NCI-H1694 treated with DMSO at 0.1 percent for 48 hours (cell line): ENCODE results near the gene ZBTB24.
"Not testable (repeated sequence)": the region's sequence is repeated elsewhere in the genome, so short reads cannot be mapped to it uniquely, and the experiment has no call there.

Experiments used
- DNase-seq: peaks from one replicate; lab custom pipeline; 2025; lab: John Stamatoyannopoulos, UW

Gene ZBTB24

DNA sequence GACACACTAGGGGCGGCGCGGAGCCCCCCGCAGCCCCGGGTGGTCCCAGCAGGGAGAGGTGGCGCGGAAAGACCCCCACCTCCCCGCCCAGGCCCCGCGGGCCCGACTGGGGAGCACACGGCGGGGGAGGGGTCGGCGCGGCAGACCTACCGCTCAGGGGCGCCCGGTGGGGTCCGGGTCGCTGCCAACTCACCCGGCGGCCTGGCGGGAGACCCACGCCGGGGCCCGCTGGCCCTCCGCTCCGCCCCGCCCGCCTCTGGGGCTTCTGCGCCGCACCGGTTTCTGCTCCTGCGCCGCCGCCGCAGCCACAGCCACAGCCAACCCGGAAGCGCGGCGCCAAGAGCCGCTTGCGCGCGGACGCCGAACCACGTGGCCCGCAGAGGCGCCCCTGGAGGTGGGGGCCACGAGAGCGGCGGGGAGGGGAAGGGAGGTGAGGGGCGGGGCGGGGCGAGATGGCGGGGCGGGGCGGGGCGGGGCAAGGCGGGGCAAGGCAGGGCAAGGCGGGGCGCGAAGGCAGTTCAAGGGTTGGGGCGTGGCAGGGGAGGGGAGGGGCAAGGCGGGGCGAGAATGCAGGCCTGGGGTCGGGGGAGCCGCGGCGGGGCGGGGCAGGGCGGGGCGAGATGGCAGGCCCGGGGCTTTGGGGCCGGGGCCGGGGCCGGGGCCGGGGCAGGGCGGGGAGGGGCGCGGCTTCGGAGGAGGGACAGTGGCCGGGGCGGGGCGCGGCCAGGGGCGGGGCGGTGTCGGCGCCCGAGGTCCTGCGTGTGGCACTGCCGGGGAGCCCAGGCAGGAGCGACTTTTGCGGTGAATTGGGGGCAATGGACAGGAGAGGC, at the start of gene ZBTB24:
Gene ZBTB24, minus strand, starts transcription at position 315 of the 830 bp plus-strand sequence. CDS start 1,193 bp downstream, outside the sequence.
- DNase-seq, result peak; percentile 81

DNA sequence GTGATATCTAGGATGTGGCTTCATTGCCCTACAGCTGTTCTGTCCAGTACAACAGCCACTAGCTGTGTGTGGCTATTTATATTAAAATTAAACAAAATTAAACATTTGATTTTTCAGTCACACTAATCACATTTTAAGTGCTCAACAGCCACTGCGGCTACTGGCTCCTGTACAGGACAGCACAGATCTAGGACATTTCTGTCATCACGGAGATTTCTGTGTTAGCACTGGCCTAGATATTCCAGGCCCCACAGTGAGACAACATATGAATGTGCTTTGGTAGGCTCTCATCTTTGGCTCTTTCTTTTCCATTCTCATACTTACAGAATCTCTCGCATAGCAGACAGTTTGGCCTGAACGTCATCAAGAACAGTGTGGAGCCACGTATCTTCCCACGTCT, 48.4 kb upstream of the ZBTB24 start:
- no peak for DNase-seq

DNA sequence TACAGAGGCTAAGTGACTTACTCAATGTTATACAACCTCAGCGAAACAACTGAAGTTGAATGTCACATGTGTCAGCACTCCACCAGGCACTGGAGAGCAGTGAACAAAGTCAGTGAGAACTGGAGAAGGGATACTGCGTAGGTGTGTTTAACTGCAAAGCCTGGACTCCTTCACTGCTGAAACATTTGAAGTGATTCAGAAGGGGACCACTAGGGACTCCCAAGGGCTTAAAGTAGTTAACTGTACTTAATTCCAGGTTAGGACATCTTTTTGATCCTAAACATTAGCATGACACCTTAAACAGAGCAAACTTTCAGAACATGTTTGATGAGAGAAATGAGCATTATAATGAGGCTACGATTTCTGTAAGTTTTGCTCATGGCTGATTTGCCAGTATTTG, 45.0 kb upstream of the ZBTB24 start:
- no peak for DNase-seq

DNA sequence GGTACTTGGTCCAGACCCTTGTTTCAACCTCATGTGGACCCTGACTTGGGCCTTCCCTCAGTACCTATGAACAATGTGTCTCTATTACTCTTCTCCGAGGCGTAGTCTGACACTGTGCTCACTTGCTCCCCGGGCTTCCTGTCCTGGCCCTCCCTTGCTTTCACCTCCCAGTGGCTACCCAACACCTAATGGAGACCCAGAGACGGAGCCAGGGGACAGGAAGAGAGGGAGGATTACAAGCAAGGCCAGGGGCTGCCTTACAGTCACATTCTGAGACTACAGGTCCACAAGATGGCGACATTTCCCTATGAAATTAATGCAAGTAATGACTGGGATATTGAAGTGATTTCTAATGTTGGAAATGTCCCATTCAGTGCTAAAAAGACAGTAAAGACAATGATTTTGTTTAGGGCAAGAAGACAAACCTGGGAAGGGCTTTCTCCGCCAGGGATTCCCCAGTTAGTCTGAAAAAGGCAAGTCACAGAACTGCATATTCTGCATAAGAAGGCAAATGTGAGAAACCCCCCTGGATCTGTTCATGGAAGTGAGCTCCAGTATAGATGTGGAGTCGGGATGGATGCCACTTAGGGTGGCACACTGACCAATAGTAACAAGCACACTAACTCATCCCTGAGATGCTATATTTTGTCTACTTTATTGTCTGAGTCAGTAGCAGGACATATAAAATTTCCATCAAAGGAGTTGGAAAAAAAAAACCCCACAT, 44.0 kb upstream of the ZBTB24 start:
- DNase-seq, result peak; percentile 77

DNA sequence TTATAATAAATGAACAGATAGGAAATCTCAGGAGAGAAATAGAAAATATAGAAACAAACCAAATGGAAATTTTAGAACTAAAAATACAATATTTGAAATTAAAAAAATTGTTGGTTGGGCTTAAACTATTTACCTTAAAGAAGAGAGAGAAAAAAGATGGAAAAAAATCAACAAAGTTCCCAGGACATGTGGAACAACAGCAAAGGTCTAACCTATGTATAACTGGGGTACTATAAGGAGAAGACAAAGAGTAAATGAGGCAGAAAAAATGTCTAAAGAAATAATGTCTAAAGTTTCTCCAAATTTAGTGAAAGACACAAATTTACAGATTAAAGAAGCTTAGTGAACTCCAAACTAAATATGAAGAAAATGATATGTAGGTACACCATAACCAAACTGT, 41.1 kb upstream of the ZBTB24 start:
- no peak for DNase-seq

DNA sequence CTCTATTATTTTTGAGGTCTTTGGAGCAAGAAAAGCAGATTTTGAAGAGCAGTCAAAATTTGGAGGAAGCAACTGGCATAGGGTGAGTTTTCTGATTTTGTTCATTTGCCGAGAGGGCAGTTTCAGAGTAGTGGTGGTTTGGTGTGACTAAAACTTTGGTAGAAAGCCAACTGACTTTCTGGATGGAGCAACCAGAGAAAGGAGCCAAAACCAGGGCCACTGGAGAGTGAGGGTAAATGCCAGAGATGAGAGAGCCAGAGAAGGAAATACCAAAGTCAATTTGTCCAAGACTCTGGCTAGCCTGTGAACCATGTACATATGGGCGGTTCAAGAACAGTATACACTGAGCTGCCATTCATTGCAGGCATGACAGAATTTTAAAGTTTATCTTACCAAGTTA, 40.5 kb upstream of the ZBTB24 start:
- no peak for DNase-seq

DNA sequence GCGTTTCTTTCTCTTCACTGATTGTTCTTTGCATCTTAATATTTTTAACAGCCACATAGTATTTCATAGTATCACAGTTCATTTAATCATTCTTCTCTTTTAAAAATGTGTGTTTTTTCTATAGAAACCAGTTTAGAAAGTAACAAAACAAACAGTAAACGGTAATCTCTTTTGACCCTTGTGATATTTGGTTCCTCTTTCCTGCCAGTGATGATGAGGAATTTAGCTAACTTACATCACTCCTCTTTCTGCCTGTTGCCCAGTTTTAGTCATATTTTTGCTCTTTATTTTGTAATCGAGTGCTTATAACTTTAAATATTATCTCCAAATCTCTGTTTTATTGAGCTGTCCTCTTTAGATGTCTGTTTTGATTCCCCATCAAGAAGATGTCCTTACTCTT, 38.1 kb upstream of the ZBTB24 start:
- no peak for DNase-seq

DNA sequence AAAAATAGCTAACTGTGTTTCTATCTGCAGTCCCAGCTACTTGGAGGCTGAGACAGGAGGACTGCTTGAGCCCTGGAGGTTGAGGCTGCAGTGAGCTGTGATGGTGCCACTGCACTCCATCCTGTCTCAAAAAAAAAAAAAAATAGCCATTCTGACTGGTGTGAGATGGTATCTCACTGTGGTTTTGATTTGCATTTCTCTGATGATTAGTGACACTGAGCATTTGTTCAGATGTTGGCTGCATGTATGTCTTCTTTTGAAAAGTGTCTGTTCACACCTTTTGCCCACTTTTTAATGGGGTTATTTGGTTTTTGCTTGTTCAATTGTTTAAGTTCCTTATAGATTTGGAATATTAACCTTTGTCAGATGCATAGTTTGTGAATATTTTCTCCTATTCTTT, 36.6 kb upstream of the ZBTB24 start:
- not testable (repeated sequence) for DNase-seq

DNA sequence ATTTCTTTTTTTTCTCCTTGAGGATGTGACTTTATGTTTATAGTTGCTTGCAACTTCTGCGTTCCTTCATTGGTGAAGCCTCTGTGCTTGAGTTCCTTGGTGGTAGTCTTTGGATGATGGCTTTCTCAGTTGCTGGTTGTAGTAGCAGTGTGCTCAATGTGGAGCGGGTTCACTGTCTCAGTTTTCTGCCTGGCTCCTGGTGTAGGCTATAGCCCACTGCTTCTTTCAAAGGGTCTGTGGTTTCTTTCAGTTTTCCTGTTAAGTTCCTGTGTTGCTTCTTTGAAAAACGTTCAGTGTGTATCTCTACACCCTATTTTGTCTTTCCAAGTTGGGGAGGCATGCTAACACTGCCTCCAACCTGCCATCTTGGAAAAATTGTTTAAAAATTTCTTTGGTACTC, 33.9 kb upstream of the ZBTB24 start:
- no peak for DNase-seq

DNA sequence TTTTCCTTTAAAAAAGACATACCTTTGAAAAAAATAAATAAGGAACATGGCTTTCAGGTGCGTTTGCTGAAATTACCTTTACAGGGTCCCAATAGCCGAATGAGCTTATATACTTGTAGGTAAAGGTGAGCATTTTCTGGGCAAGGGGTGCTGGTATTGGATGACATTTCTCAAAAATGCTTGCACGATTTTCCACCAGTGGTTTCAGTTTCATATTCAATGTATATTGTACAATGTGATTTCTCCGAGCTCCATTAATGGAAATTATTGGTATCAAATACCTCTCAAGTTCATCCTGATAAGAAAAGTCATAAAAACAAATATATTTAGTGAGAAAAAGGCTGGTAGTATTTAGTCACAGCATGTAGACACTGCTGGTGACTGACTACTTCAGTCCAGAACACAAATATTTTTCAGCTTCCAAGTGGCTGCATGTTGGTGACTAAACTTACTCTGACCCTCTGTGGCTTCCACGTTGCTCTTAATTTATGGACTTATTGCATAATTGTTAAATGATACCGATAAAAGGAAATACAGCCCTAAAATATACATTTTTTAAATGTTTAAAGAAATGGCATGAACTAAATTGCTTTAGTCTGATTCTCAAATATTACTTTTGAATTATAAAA, 32.9 kb upstream of the ZBTB24 start:
- no peak for DNase-seq

DNA sequence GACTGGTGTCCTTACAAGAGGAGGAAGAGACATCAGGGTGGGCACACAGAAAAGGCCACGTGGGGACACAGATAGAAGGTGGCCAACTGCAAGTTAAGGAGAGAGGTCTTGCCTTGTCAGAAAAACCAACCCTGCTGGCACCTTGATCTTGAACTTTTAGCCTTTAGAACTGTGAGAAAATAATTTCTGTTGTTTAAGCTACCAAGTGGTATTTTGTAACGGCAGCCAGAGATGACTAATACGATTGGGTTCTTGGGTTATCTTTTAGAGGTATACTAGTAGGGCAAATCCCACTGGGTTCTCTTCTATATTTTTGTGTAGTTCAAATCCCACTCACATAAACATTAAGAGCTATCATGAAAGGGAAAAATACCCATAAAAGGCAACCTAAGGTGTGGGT, 31.9 kb upstream of the ZBTB24 start:
- DNase-seq, result no peak

DNA sequence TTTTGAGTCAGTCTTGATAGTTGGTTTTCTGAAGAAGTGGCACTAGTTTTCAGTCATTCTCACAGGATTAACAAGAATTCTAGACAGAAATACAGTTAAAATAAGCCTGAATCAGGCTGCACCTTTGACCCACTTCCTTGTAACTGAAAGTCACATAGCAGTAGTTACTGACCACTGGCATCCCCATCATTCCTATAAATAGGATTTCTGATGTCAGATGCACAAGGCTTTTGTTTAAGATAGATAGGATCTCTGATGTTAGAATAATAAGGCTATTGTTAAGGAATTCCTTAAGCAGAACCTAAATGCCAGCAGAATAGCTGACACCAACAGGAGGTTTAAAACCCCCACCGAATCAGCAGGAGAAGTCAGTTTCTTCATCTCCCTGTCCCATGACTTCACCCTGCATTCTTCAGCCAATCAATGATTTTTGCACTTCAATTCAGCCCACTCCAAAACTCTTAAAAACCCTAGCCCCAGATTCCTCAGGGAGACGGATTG, 30.6 kb upstream of the ZBTB24 start:
- no peak for DNase-seq

DNA sequence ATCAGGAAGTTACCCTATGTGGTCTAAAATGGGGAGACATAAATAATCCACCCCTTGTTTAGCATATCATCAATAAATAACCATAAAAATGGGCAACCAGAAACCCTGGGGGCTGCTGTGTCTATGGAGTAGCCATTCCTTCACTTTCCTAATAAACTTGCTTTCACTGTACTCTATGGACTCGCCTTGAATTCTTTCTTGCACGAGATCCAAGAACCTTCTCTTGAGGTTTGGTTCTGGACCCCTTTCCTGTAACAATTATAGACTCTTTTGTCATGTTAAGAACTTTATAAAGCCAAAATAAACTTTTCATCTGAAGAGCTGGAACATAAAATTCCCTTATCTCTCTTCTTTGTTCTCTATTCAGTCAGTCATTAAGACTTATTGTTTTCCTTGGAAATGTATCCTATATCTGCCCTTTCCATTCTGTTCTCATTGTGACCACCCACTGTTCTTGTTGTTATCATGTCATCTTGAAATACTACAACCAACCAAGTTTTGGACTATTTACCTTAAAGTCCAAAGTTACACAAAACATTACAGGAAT, 29.3 kb upstream of the ZBTB24 start:
- DNase-seq, result no peak

DNA sequence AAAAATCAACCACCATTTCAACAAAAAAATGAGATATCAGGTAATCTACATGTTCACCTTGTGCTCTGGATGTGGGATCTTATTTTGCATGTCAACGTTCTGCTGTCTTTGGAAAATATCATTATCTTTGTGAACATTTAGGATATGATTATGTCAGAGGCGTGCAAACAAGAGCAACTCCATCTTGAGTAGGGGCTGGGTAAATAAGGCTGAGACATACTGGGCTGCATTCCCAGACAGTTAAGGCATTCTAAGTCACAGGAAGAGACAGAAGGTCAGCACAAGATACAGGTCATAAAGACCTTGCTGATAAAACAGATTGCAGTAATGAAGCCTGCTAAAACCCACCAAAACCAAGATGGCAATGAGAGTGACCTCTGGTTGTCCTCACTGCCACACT, 28.8 kb upstream of the ZBTB24 start:
- DNase-seq, result no peak

DNA sequence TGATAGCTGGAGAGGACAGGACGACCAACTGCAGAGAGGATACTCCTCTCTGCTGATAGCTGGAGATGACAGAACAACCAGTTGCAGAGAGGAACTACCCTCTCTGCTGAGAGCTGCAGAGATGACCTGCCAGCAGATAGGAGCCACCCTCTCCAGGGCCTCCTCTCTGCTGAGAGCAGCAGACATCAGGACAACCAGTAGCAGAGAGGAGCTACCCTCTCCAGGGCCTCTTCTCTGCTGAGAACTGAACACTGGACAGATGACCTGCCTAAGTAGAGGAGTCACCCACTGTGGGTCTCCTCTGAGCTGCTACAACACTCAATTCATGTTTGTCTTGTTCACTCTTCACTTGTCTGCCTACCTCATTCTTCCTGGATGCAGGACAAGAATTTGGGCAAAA, 27.3 kb upstream of the ZBTB24 start:
- DNase-seq, result no peak

DNA sequence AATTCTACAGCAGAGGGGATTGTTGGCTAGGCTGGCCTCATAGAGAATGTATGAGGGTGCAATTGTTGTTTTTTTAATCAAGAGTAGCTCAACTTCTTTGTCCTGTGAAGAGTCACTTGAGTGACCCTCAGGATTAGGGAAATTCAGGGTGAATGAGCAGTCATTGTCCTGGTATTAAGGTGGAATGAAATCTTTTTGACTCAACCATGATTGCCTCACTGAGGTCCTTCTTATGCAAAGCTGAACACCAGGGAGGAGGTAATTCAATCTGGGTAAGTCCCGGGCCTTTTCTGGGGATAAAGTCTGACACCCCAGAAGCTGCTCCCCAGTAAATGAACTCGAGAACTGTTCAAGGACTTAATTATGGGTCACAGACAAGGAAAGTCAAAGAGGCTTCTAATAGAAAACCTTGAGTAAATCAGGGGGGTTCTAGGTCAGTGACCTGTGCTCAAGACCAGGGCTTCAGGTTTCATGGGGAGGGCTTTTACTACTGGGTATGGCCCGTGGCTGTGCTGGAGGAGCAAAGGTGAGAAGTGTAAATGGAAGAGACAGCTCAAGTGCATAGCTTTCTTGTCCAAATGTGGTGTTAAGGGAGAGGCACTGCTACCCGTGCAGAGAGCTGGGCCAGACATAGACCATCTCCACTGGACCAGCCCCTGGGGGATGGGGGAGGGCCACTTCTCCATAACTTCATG, 25.3 kb upstream of the ZBTB24 start:
- DNase-seq, result no peak

DNA sequence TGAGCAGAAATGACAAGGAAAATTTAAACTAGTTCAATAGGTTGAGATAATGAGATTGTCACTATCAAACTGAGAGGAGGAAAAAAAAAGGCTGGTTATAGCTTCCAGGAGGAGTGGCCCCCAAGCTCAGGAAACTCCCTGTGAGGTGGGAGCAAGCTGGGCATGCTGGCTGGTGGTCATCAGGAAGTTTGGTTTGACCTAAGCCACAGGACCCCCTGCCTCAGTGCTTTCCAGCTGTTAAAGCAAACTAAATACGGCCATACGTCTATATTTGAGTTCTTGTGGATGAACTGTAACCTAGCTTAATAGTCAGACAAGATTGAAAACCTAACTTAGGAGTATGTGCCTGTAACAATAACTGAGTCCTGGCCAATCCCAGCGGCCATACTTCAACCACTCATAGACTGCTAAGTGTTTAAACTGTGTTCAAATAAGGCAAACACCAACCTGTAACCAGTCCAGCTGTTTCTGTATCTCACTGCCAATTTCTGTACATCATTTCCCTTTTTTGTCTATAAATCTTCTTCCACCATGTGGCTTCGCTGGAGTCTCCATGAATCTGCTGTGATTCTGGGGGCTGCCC, 24.6 kb upstream of the ZBTB24 start:
- no peak for DNase-seq

DNA sequence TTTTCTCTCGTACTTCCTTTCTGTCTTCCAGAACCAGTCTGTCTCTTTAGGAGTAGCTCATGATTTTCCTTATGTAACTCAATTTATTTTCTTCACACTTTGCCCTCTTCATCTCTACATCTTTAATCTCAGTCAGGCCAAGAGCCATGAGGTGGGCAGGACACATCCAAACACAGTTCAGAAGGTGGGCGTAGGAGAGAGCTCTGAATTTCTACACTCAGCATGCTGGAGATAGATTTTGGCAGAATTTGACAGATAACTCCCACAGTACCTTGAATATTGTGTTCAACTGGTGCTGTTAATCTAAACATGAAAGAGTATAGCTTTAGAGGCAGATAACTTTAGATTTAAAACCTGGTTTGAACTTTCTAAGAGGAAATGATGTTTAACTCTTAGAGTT, 23.8 kb upstream of the ZBTB24 start:
- no peak for DNase-seq

DNA sequence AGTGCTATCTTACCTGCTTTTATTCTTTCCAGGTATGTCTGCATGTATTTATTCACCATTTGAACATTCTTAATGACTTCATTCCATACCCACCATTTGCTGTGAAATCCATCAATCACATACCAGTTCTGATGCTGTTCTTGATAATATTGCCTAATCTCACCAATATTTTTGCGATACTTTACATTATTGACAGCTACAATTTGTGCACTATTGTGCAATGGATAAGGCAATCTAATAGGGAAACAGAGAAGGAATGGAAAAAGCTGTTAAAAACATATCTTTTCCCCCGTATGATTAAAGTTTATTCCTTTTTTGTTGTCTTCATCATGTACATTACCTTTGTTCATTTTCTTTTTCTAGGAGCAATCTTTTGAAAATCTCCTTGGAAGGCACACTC, 23.3 kb upstream of the ZBTB24 start:
- no peak for DNase-seq

DNA sequence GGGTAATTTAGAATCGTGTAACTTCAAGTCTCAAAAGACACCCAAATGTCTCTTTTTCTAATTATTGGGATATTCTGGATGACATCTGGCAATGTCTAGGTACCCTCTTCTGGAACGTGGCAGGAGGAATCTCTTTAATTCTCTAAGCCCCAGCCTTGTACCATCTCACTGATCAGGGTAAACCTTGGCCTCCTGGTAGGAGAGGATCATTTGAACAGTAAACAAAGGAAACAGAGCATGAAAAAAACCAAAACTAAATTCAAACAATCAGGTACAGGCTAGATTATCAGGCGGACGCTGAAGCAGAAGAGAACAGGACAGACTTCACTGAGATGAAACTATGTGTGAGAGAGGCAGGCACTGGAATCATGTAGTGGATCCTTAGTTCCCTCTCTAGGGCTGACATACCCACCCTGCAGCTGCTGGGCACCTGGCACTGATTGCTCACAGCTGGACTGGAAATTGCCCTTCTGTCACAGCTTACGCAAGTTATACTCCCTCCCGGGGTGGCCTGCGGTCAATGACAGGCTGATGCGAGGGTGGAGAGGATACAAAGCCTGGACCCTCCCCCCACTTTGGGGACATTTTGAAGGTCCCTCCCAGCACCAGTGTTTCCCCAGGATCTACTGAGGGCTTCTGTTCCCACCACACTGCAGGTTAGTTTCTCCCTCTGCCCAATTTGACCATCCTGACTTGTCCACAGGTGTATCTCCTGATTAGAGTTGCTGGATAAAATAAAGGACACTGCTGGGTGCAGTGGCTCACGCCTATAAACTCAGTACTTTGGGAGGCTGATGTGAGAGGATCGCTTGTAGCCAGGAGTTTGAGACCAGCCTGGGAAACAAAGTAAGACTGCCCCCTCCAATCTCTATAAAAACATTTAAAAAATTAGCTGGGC, 20.6 kb upstream of the ZBTB24 start:
- DNase-seq, result no peak

DNA sequence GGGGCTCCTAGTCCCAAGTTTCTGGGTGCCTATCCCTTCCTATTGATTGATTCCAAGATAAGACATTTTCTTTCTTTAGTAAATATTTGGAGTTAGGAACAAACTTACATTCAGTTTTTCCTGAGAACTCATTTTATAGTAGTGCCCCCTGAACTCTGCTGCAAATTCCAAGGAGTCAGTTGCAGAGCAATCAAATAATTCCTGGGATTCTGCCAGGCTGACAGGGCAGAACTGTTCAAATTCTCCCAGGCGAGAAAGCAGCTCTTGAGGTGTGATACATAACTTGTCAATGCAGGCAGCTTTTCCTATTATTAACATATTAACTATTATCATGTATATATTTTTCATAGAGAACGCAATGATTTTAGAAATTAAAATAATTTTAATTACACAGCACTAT, 15.9 kb upstream of the ZBTB24 start:
- no peak for DNase-seq
